ENCODE data around the gene GHRH. TPM values are rescaled to one million over a fixed set of nuclear protein-coding genes. Genes with fewer than 3 reads are reported as not detected.

The GHRH gene
- total RNA-seq, 1 donor from 2014 or later, result not detected

DNA sequence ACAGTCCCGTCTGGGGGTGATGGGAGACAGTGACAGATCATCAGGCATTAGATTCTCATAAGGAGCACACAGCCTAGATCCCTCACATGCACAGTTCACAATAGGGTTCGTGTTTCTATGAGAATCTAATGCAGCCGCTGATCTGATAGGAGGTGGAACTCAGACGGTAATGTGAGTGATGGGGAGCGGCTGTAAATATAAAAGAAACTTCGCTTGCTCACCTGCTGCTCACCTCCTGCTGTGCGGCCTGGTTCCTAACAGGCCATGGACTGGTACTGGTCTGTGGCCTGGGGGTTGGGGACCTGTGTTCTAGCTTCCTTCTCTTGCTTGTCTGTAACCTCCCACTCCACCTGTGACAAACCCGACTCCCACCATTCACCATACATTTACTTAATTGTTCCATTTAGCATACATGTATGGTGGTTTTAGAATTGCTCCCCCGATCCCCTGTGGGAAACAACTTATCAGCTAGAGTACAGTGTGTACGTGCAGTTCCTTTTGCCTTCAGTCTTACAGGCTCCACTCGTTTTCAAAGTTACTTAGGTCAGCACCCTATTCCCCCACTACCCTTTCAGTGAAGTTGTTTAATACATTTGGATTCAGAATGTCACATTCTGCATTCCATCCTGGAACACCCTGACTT lies 31.8 kb upstream of the GHRH start:
- Mint-ChIP-seq H3K36me3 (ENCODE audit: low read depth, unreplicated experiment) (peaks cover 17% of the 10 kb centered on the region), H3K9me3 (ENCODE audit: unreplicated experiment) (no peaks in the 10 kb centered on the region), H3K4me3 (ENCODE audit: unreplicated experiment) (peak overlapping the region; percentile 76), H3K27ac (ENCODE audit: unreplicated experiment) (no peak overlapping the region), H3K4me1 (ENCODE audit: unreplicated experiment) (peaks cover 17% of the 10 kb centered on the region), H3K27me3 (ENCODE audit: unreplicated experiment) (peaks cover 2% of the 10 kb centered on the region)
- TF ChIP-seq, protein P1, sequence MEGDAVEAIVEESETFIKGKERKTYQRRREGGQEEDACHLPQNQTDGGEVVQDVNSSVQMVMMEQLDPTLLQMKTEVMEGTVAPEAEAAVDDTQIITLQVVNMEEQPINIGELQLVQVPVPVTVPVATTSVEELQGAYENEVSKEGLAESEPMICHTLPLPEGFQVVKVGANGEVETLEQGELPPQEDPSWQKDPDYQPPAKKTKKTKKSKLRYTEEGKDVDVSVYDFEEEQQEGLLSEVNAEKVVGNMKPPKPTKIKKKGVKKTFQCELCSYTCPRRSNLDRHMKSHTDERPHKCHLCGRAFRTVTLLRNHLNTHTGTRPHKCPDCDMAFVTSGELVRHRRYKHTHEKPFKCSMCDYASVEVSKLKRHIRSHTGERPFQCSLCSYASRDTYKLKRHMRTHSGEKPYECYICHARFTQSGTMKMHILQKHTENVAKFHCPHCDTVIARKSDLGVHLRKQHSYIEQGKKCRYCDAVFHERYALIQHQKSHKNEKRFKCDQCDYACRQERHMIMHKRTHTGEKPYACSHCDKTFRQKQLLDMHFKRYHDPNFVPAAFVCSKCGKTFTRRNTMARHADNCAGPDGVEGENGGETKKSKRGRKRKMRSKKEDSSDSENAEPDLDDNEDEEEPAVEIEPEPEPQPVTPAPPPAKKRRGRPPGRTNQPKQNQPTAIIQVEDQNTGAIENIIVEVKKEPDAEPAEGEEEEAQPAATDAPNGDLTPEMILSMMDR (IDR thresholded peaks at IDR 0.05; ENCODE audit: unreplicated experiment), result no peak
- DNase-seq (ENCODE audit: low spot score), result no peak

GRCh38 chr20:37291724-37292126 lies 30.1 kb upstream of the GHRH start:
- peak overlapping the region; percentile 79 for H3K4me3 Mint-ChIP-seq (ENCODE audit: unreplicated experiment)
- peaks cover 17% of the 10 kb centered on the region for H3K36me3 Mint-ChIP-seq (ENCODE audit: low read depth, unreplicated experiment)
- H3K4me1 Mint-ChIP-seq (ENCODE audit: unreplicated experiment), result peaks cover 15% of the 10 kb centered on the region
- no peak overlapping the region for H3K27ac Mint-ChIP-seq (ENCODE audit: unreplicated experiment)
- TF ChIP-seq, protein P1 (IDR thresholded peaks at IDR 0.05; ENCODE audit: unreplicated experiment), result no peak
- no peaks in the 10 kb centered on the region for H3K9me3 Mint-ChIP-seq (ENCODE audit: unreplicated experiment)
- peaks cover 3% of the 10 kb centered on the region for H3K27me3 Mint-ChIP-seq (ENCODE audit: unreplicated experiment)
- DNase-seq (ENCODE audit: low spot score), result no peak

DNA sequence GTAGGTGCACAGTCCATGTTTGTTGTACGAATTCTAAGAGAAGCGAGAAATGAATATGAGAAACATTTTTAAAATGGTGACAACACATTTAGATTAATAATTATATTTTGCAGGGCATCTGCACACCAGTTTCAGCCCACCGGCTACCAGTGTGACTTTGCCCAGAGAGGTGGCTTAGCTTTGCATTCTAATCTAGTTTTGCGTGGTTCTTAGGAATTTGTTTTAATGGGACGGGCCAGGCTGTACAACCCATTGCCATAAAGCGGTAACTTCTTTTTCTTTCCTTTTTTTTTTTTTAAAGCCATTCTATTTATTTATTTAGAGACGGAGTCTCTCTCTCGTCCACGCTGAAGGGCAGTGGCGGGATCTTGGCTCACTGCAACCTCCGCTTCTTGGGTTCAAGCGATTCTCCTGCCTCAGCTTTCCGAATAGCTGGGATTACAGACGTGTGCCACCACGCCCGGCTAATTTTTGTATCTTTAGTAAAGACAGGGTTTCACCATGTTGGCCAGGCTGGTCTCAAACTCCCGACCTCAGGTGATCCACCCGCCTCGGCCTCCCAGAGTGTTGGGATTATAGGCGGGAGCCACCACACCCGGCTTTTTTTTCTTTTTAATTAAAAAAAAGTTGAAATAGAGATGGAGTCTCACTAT lies 28.7 kb upstream of the GHRH start:
- Mint-ChIP-seq H3K27me3 (ENCODE audit: unreplicated experiment) (peaks cover 5% of the 10 kb centered on the region), H3K36me3 (ENCODE audit: low read depth, unreplicated experiment) (peaks cover 17% of the 10 kb centered on the region), H3K9me3 (ENCODE audit: unreplicated experiment) (no peaks in the 10 kb centered on the region), H3K4me1 (ENCODE audit: unreplicated experiment) (peaks cover 7% of the 10 kb centered on the region), H3K4me3 (ENCODE audit: unreplicated experiment) (peak overlapping the region; percentile 90), H3K27ac (ENCODE audit: unreplicated experiment) (peak overlapping the region; percentile 88)
- TF ChIP-seq, protein P1 (IDR thresholded peaks at IDR 0.05; ENCODE audit: unreplicated experiment), result no peak
- DNase-seq (ENCODE audit: low spot score), result no peak

- DNase-seq (ENCODE audit: low spot score), result no peak
Observed at GRCh38 chr20:37288091-37288490, 26.5 kb upstream of the GHRH start.

More at GRCh38 chr20:37288091-37288490, 26.5 kb upstream of the GHRH start:
- Mint-ChIP-seq H3K4me3 (ENCODE audit: unreplicated experiment) (peak overlapping the region; percentile 84), H3K4me1 (ENCODE audit: unreplicated experiment) (no peaks in the 10 kb centered on the region), H3K36me3 (ENCODE audit: low read depth, unreplicated experiment) (peaks cover 10% of the 10 kb centered on the region), H3K27me3 (ENCODE audit: unreplicated experiment) (peaks cover 5% of the 10 kb centered on the region), H3K27ac (ENCODE audit: unreplicated experiment) (no peak overlapping the region), H3K9me3 (ENCODE audit: unreplicated experiment) (no peaks in the 10 kb centered on the region)
- TF ChIP-seq, protein P1 (IDR thresholded peaks at IDR 0.05; ENCODE audit: unreplicated experiment), result no peak

Data from endothelial cell (in vitro differentiated cells).